Measurements from ENCODE around the gene DTX3L.

DTX3L gene

GRCh38 chr3:122564155-122564912 is at the start of gene DTX3L, which contains the start of gene PARP9:
Gene DTX3L (plus strand): TSS chr3:122564338. CDS start chr3:122564427, 89 bp downstream.
Gene PARP9 (minus strand): TSS chr3:122564300. CDS start chr3:122559620, 4,680 bp downstream.
- peak; percentile 67 for DNase-seq (ENCODE audit: low read depth)

- DNase-seq (ENCODE audit: low read depth): no peak
These were observed 49.1 kb upstream of the DTX3L start for GRCh38 chr3:122515020-122515468.

GRCh38 chr3:122515870-122516269 is 48.3 kb upstream of the DTX3L start:
- DNase-seq (ENCODE audit: low read depth): no peak

- no peak for DNase-seq (ENCODE audit: low read depth)
These were observed 47.2 kb upstream of the DTX3L start for GRCh38 chr3:122516846-122517360.

GRCh38 chr3:122519693-122520092 is 44.4 kb upstream of the DTX3L start:
- DNase-seq (ENCODE audit: low read depth): no peak

GRCh38 chr3:122520861-122521260 is 43.3 kb upstream of the DTX3L start:
- no peak for DNase-seq (ENCODE audit: low read depth)

- no peak for DNase-seq (ENCODE audit: low read depth)
These were observed 40.8 kb upstream of the DTX3L start for GRCh38 chr3:122523317-122523716.

GRCh38 chr3:122530164-122530563 is 34.0 kb upstream of the DTX3L start:
- no peak for DNase-seq (ENCODE audit: low read depth)

GRCh38 chr3:122533480-122533879 is 30.7 kb upstream of the DTX3L start:
- no peak for DNase-seq (ENCODE audit: low read depth)

GRCh38 chr3:122533931-122534334 is 30.2 kb upstream of the DTX3L start:
- DNase-seq (ENCODE audit: low read depth): no peak

GRCh38 chr3:122535964-122536631 is 28.0 kb upstream of the DTX3L start:
- DNase-seq (ENCODE audit: low read depth): no peak

- no peak for DNase-seq (ENCODE audit: low read depth)
These were observed 27.5 kb upstream of the DTX3L start for GRCh38 chr3:122536632-122537001.

- no peak for DNase-seq (ENCODE audit: low read depth)
These were observed 25.1 kb upstream of the DTX3L start for GRCh38 chr3:122538956-122539490.

- no peak for DNase-seq (ENCODE audit: low read depth)
These were observed 18.0 kb upstream of the DTX3L start for GRCh38 chr3:122546151-122546550.

- DNase-seq (ENCODE audit: low read depth): no peak
These were observed 16.1 kb upstream of the DTX3L start for GRCh38 chr3:122548076-122548475.

- no peak for DNase-seq (ENCODE audit: low read depth)
These were observed 15.5 kb upstream of the DTX3L start for GRCh38 chr3:122548619-122549018.

- DNase-seq (ENCODE audit: low read depth): no peak
These were observed 11.0 kb upstream of the DTX3L start for GRCh38 chr3:122553171-122553570.

GRCh38 chr3:122555275-122556071 is 8.7 kb upstream of the DTX3L start:
- no peak for DNase-seq (ENCODE audit: low read depth)

GRCh38 chr3:122557356-122557755 is 6.8 kb upstream of the DTX3L start:
- no peak for DNase-seq (ENCODE audit: low read depth)

GRCh38 chr3:122558605-122559004 is 5.5 kb upstream of the DTX3L start:
- DNase-seq (ENCODE audit: low read depth): no peak

- no peak for DNase-seq (ENCODE audit: low read depth)
These were observed 4.2 kb upstream of the DTX3L start for GRCh38 chr3:122559906-122560305.

- peak; percentile 4 for DNase-seq (ENCODE audit: low read depth)
These were observed 3.5 kb upstream of the DTX3L start for GRCh38 chr3:122560680-122561079.
